ENCODE measurements around the gene VOPP1. TPM values are rescaled to one million over a fixed set of nuclear protein-coding genes. Genes with fewer than 3 reads are reported as not detected.
A peak's percentile ranks its signal among the peaks of the same experiment; 100 is the strongest.

VOPP1 gene
- total RNA-seq, 1 experiment from 2014 or later, result 30.3 TPM

DNA sequence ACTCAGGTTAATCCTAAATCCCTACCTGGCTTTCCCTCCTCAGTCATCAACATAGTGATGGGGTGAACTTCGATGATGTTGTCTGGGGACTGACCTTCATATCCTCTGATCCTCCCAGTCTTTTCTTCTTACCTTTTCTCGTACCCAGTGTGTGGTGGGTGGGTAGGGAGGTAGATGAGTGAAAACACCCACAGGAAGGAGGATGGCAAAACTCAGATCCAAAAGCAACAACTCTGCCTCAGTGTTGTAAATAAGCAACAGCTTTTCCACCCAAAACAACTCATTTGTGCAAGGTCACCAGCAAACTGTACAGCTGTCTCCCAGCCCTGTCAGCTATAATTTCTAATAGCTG lies 38.6 kb downstream of the VOPP1 start:
- CTCF ChIA-PET, result no interaction called here
- Histone ChIP-seq H3K9me3 (ENCODE audit: control insufficient read depth in 1 of 2, insufficient read depth in 1 of 2, low read depth in 1 of 2, low read length in 2 of 2) (no peaks in the 10 kb centered on the region), H3K36me3 (ENCODE audit: control insufficient read depth in 1 of 2, insufficient read depth in 2 of 2, low read length in 2 of 2) (no peaks in the 10 kb centered on the region), H3K4me3 (replicated peaks in 1 of 2; ENCODE audit: low read depth in 1 of 2, low read length in 2 of 2) (no peak overlapping the region), H4K20me1 (ENCODE audit: insufficient read depth) (no peaks in the 10 kb centered on the region), H3K79me2 (ENCODE audit: insufficient read depth, low read length) (no peaks in the 10 kb centered on the region), H3K9me2 (ENCODE audit: insufficient read depth) (no peaks in the 10 kb centered on the region), H2AFZ (ENCODE audit: low read depth, low read length, poor library complexity, severe bottlenecking) (no peak overlapping the region), H3K4me2 (ENCODE audit: low read length) (peak overlapping the region; percentile 32), H3K9ac (ENCODE audit: low read length) (no peak overlapping the region), H3K27ac (ENCODE audit: low read depth, low read length) (no peak overlapping the region), H3K27me3 (ENCODE audit: insufficient read depth, low read length) (no peaks in the 10 kb centered on the region), H3K4me1 (ENCODE audit: control insufficient read depth in 1 of 2, insufficient read depth in 2 of 2, low read length in 2 of 2) (peaks cover 25 to 42% of the 10 kb centered on the region in 2 experiments)
- no peak for ATAC-seq
- BruUV-seq (replicated peaks), result no TSS peak
- intact Hi-C loops (cut with micrococcal nuclease), result no loop called here
- no peak for DNase-seq (ENCODE audit: low read depth, low spot score)
- no peak for TF ChIP-seq EZH2phosphoT487 (IDR thresholded peaks at IDR 0.05; ENCODE audit: borderline replicate concordance)
- RAD21 ChIA-PET (ENCODE audit: low non-redundant PET in 1 of 2, low total read pairs in 2 of 2, uncharacterized antibody in 2 of 2, unreplicated experiment in 2 of 2), result no interaction called here
- POLR2A ChIA-PET, result no interaction called here

DNA sequence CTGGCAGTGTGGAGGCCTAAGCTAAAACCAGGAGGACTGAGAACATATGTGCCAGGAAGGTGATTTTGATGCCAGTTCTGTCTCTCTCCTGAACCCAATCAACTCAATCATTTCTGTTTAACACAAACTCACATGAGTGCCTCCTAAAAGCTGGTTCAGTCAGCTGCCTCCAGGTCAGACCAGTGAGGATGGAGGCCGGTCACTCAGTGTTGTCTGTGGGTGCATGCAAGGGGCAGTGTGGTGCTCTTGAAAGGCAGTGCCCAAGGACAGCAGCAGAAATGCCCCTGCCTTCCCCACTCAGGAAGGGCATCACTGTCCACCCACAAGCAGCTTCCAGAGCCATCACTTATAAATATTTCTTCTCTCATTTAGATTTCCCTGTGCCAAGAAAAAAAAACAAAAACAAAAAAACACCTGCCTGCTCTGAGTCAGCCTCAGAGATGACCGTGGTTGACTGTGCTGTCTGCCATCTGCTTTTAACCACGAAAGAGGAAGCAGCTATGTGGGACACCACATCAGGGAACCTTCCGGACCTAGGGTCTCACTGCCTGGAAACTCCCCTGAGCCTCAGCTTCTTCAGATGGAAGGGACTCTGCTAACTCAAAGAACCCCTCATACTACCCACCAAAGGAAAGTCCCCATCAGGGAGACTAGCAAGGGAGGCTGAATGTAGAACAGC lies 39.1 kb downstream of the VOPP1 start:
- H3K9ac ChIP-seq (ENCODE audit: low read length), result no peak overlapping the region
- H3K36me3 ChIP-seq (ENCODE audit: control insufficient read depth in 1 of 2, insufficient read depth in 2 of 2, low read length in 2 of 2), result no peaks in the 10 kb centered on the region
- H3K4me2 ChIP-seq (ENCODE audit: low read length), result peak overlapping the region; percentile 32
- H3K9me3 ChIP-seq (ENCODE audit: control insufficient read depth in 1 of 2, insufficient read depth in 1 of 2, low read depth in 1 of 2, low read length in 2 of 2), result no peaks in the 10 kb centered on the region
- peaks cover 25 to 40% of the 10 kb centered on the region in 2 experiments for H3K4me1 ChIP-seq (ENCODE audit: control insufficient read depth in 1 of 2, insufficient read depth in 2 of 2, low read length in 2 of 2)
- ATAC-seq (peak; percentile 42; the same call in 1 of the 2 replicates), DNase-seq (ENCODE audit: low read depth, low spot score) (no peak)
- H3K9me2 ChIP-seq (ENCODE audit: insufficient read depth), result no peaks in the 10 kb centered on the region
- H3K79me2 ChIP-seq (ENCODE audit: insufficient read depth, low read length), result no peaks in the 10 kb centered on the region
- intact Hi-C loops (cut with micrococcal nuclease), result no loop called here
- 0 out of 2 replicates have a peak, but pooled peaks have one; percentile 2 for TF ChIP-seq JUND (IDR thresholded peaks at IDR 0.05)
- no peak for TF ChIP-seq SP1 (IDR thresholded peaks at IDR 0.05; ENCODE audit: low read depth)
- no peak overlapping the region for H3K27ac ChIP-seq (ENCODE audit: low read depth, low read length)
- H2AFZ ChIP-seq (ENCODE audit: low read depth, low read length, poor library complexity, severe bottlenecking), result no peak overlapping the region
- H4K20me1 ChIP-seq (ENCODE audit: insufficient read depth), result no peaks in the 10 kb centered on the region
- H3K27me3 ChIP-seq (ENCODE audit: insufficient read depth, low read length), result no peaks in the 10 kb centered on the region
- no peak overlapping the region for H3K4me3 ChIP-seq (replicated peaks in 1 of 2; ENCODE audit: low read depth in 1 of 2, low read length in 2 of 2)
- ChIA-PET POLR2A (no interaction called here), CTCF (no interaction called here), RAD21 (ENCODE audit: low non-redundant PET in 1 of 2, low total read pairs in 2 of 2, uncharacterized antibody in 2 of 2, unreplicated experiment in 2 of 2) (no interaction called here)
- BruUV-seq (replicated peaks), result no TSS peak

Measured in HCT116 (cell line).